Thyroid gland (tissue), 4 donors: Measurements from ENCODE around the gene SEMA6B.
A peak's percentile ranks its signal among the peaks of the same experiment; 100 is the strongest.

Experiments used
- CTCF ChIP-seq, 6 experiments: fragments of 200-600 bp in 3 of 6; fragments of 450-650 bp in 3 of 6; sonication (generic) in 3 of 6; IDR thresholded peaks; one replicate each; pipeline ENCODE4 v1.5.1; 2016 to 2019; ENCODE audit warnings: antibody characterized with exemption in 6 of 6, mild to moderate bottlenecking in 2 of 6, inconsistent platforms in 1 of 6, moderate library complexity in 1 of 6
- POLR2A ChIP-seq, 2 donors: fragments of 450-650 bp; IDR thresholded peaks; one replicate each; pipeline ENCODE4 v1.6.1; 2017; ENCODE audit warnings: antibody characterized with exemption in 2 of 2, mild to moderate bottlenecking in 2 of 2, moderate library complexity in 1 of 2

- TF ChIP-seq CTCF (IDR thresholded peaks at IDR 0.05) (peak; percentile 31 to 57 (median 41)), POLR2A (IDR thresholded peaks at IDR 0.05) (no peak)
Observed at GRCh38 chr19:4567584-4568071, 8.1 kb upstream of the SEMA6B start.
